K562 (cell line): ENCODE results near the gene RNPEPL1. TPM values are rescaled to one million over a fixed set of nuclear protein-coding genes. Genes with fewer than 3 reads are reported as not detected.
A peak's percentile ranks its signal among the peaks of the same experiment; 100 is the strongest.

Experiments used
- ATAC-seq: fragments of 200-7000 bp; cut with Tn5 transposase; 3 replicates; pipeline ENCODE4 v1.9.1; 2020; ENCODE audit warnings: moderate library complexity
- BruUV-seq: library from RNA; stranded (reverse); fragments of 400-500 nt; replicated peaks from 2 replicates; lab custom pipeline; 2021; lab: Mats Ljungman, UMichigan
- CTCF ChIA-PET: fragments of 300-600 bp; formaldehyde crosslinking; extraction: SDS; loops from one replicate; lab custom pipeline; 2021; ENCODE audit warnings: low intra/inter-chr PET ratio; lab: Yijun Ruan, JAX
- POLR2A ChIA-PET: fragments of 300-600, 350-650 bp; sonication (Branson Sonifier 250); formaldehyde crosslinking; extraction: SDS; loops from one replicate; lab custom pipeline; 2021; ENCODE audit warnings: antibody characterized with exemption, inconsistent platforms; lab: Yijun Ruan, JAX
- DNase-seq, 4 experiments: peaks; one replicate each; pipeline versions ENCODE4 v3.0.0 to v3.0.0-alpha.2; 2011 to 2018; ENCODE audit warnings: low spot score in 3 of 4, mixed read lengths in 3 of 4; ENCODE audit errors: extremely low read depth in 1 of 4
- FAIRE-seq: peaks from 2 replicates; lab custom pipeline; 2011; peaks lifted over from hg19 to GRCh38; lab: Jason Lieb, UNC
- H2AFZ ChIP-seq: 2 replicates; pipeline ENCODE4 v1.6.0; 2011; ENCODE audit warnings: low read depth, low read length, control low read depth, inconsistent platforms
- H3K27ac ChIP-seq: fragments of 200-600 bp; 3 replicates; pipeline ENCODE4 v1.8.0; 2011; ENCODE audit warnings: low read depth, mild to moderate bottlenecking, control low read depth, inconsistent platforms, low read length, moderate library complexity, mixed read lengths; ENCODE audit errors: extremely low read depth
- H3K27me3 ChIP-seq, 2 experiments: fragments of 300-600 bp in 1 of 2; 2 replicates in 1 of 2; 3 replicates in 1 of 2; pipeline versions ENCODE4 v1.6.0 to v1.8.0; 2011; ENCODE audit warnings: inconsistent platforms in 2 of 2, low read length in 2 of 2, mild to moderate bottlenecking in 1 of 2, mixed read lengths in 1 of 2, moderate library complexity in 1 of 2; ENCODE audit not compliant: control insufficient read depth in 2 of 2, insufficient read depth in 2 of 2
- H3K36me3 ChIP-seq: fragments of 300-600 bp; 3 replicates; pipeline ENCODE4 v1.8.0; 2011; ENCODE audit warnings: mild to moderate bottlenecking, low read length, inconsistent platforms; ENCODE audit not compliant: control insufficient read depth, insufficient read depth
- H3K4me1 ChIP-seq, 2 experiments: fragments of 200-600 bp in 1 of 2; replicated peaks in 1 of 2; 2 replicates in 1 of 2; 3 replicates in 1 of 2; pipeline versions ENCODE4 v1.5.1 to v1.8.0; 2011; ENCODE audit warnings: inconsistent platforms in 2 of 2, low read length in 2 of 2, mild to moderate bottlenecking in 1 of 2, mixed read lengths in 1 of 2, moderate library complexity in 1 of 2; ENCODE audit not compliant: control insufficient read depth in 2 of 2, insufficient read depth in 2 of 2
- H3K4me2 ChIP-seq: 2 replicates; pipeline ENCODE4 v1.6.1; 2011; ENCODE audit warnings: low read length, control low read depth, inconsistent platforms, mixed read lengths; ENCODE audit not compliant: insufficient read depth
- H3K4me3 ChIP-seq: fragments of 200-600 bp; sonication (generic), shearing (Covaris generic); 2 replicates; pipeline ENCODE4 v1.5.1; 2016; ENCODE audit warnings: control low read depth, inconsistent platforms
- H3K79me2 ChIP-seq: fragments of 200-600 bp; 3 replicates; pipeline ENCODE4 v1.8.0; 2011; ENCODE audit warnings: low read length, inconsistent platforms; ENCODE audit not compliant: control insufficient read depth, insufficient read depth
- H3K9ac ChIP-seq, 2 experiments: 2 replicates each; pipeline versions ENCODE4 v1.6.0 to v1.6.1; 2011; ENCODE audit warnings: low read depth in 2 of 2, low read length in 2 of 2, control low read depth in 1 of 2, inconsistent platforms in 1 of 2, mild to moderate bottlenecking in 1 of 2, mixed read lengths in 1 of 2; ENCODE audit not compliant: insufficient read depth in 1 of 2
- H3K9me1 ChIP-seq: one replicate; pipeline ENCODE4 v1.6.0; 2011; ENCODE audit warnings: inconsistent platforms, mild to moderate bottlenecking, low read length, moderate library complexity; ENCODE audit not compliant: control insufficient read depth, insufficient read depth
- H3K9me3 ChIP-seq: replicated peaks from 2 replicates; pipeline ENCODE4 v1.5.1; 2011; ENCODE audit warnings: low read depth, low read length, inconsistent platforms; ENCODE audit not compliant: control insufficient read depth, insufficient read depth
- H4K20me1 ChIP-seq: replicated peaks from 2 replicates; pipeline ENCODE4 v1.6.1; 2011; ENCODE audit warnings: low read length, inconsistent platforms, mixed read lengths; ENCODE audit not compliant: control insufficient read depth, insufficient read depth
- CBX2 ChIP-seq: fragments of 200-600 bp; sonication (generic); IDR thresholded peaks from one replicate; pipeline ENCODE4 v1.6.1; 2012; ENCODE audit warnings: mild to moderate bottlenecking, low read length, inconsistent platforms; ENCODE audit not compliant: insufficient read depth, poor library complexity, severe bottlenecking
- GTF2A2 ChIP-seq: IDR thresholded peaks from 2 replicates; pipeline ENCODE4 v1.6.1; 2016; ENCODE audit warnings: mild to moderate bottlenecking, missing genetic modification characterization, missing compliant biosample characterization
- HINFP ChIP-seq: fragments of 450-650 bp; conservative IDR thresholded peaks from 2 replicates; pipeline ENCODE4 v1.6.1; 2016; ENCODE audit warnings: missing genetic modification characterization, low read depth, mild to moderate bottlenecking, control low read depth, missing compliant biosample characterization
- NFE2 ChIP-seq: IDR thresholded peaks from 2 replicates; pipeline ENCODE4 v1.6.1; 2014; ENCODE audit warnings: antibody characterized with exemption, low read depth
- SIN3A ChIP-seq, 2 experiments: fragments of 150-350 bp in 1 of 2; IDR thresholded peaks; 2 replicates each; pipeline ENCODE4 v1.6.1; 2011 to 2016; ENCODE audit warnings: borderline replicate concordance in 2 of 2, low read depth in 2 of 2, low read length in 2 of 2, mild to moderate bottlenecking in 2 of 2, moderate library complexity in 2 of 2; ENCODE audit not compliant: control insufficient read depth in 1 of 2
- SIN3B ChIP-seq: fragments of 450-650 bp; IDR thresholded peaks from 2 replicates; pipeline ENCODE4 v1.6.1; 2017; ENCODE audit warnings: low read depth, mild to moderate bottlenecking, moderate library complexity
- SUPT5H ChIP-seq: fragments of 450-650 bp; IDR thresholded peaks from 2 replicates; pipeline ENCODE4 v1.6.1; 2016
- TAF1 ChIP-seq: IDR thresholded peaks from 2 replicates; pipeline ENCODE4 v1.6.1; 2011; ENCODE audit warnings: mild to moderate bottlenecking, low read length, moderate library complexity; ENCODE audit not compliant: insufficient read depth, control insufficient read depth, severe bottlenecking; ENCODE audit errors: extremely low read depth
- TBP ChIP-seq: optimal IDR thresholded peaks from 2 replicates; pipeline ENCODE3; 2011; ENCODE audit warnings: low read depth, low read length, improper control_type of control experiment
- ZKSCAN3 ChIP-seq: fragments of 250-450 bp; sonication (Bioruptor Pico); IDR thresholded peaks from 2 replicates; pipeline ENCODE4 v1.4.0; 2020
- ZNF217 ChIP-seq: sonication (generic); formaldehyde crosslinking; IDR thresholded peaks from 2 replicates; pipeline ENCODE4 v1.8.0; 2022; ENCODE audit warnings: mild to moderate bottlenecking, missing genetic modification reagents
- ZNF584 ChIP-seq: fragments of 200-800 bp; sonication (Bioruptor generic); IDR thresholded peaks from 2 replicates; pipeline ENCODE4 v1.6.1; 2016; ENCODE audit warnings: low read depth, mild to moderate bottlenecking, missing genetic modification characterization, missing compliant biosample characterization
- ZNF75A ChIP-seq: fragments of 450-650 bp; formaldehyde crosslinking; IDR thresholded peaks from 2 replicates; pipeline ENCODE4 v1.4.0; 2020; ENCODE audit warnings: mild to moderate bottlenecking
- WGBS: fragments of 100-300 bp; shearing (Covaris generic); methylation state at CpG from one replicate; pipeline ENCODE4 v1.1.6; 2016; ENCODE audit warnings: low coverage, mixed read lengths; ENCODE audit not compliant: insufficient coverage; ENCODE audit errors: missing lambda C conversion rate; 5-methylcytosine and 5-hydroxymethylcytosine counted together
- in situ Hi-C: fragments of 300-500 bp; cut with MboI; formaldehyde crosslinking; loops from 4 replicates; pipeline ENCODE4 v1.15.0; 2018; ENCODE audit warnings: inconsistent platforms, mixed read lengths
- intact Hi-C: fragments of 100-400 bp; cut with micrococcal nuclease; formaldehyde crosslinking; loops from 2 replicates; pipeline ENCODE4 v1.14.2; 2022
- polyA plus RNA-seq, 8 experiments: library from polyadenylated mRNA; depleted of rRNA in 4 of 8; stranded (reverse) in 5 of 8; unstranded in 3 of 8; fragments of >200 nt; fragmentation: Nextera tagmentation in 2 of 8; fragmentation: Illumina TruSeq in 1 of 8; extraction: Ambion mirVana in 2 of 8; extraction: Trizol in 1 of 8; gene quantifications; 2 replicates each; pipeline versions ENCODE4 v1.2.1 to v1.2.3, GENCODE V29; 2011 to 2014; ENCODE audit warnings: inconsistent platforms in 1 of 8, missing spikeins in 1 of 8
- total RNA-seq, 7 experiments: library from RNA; depleted of rRNA in 6 of 7; stranded (reverse); fragments of >200 nt in 6 of 7; fragmentation: Illumina TruSeq in 2 of 7; extraction: Trizol in 2 of 7; gene quantifications; 2 replicates each; pipeline versions ENCODE4 v1.2.1 to v1.2.3, GENCODE V29; 2011 to 2021; ENCODE audit warnings: low replicate concordance in 1 of 7
- TF ChIP-seq, protein P1 (sequence below): IDR thresholded peaks from 3 replicates; pipeline ENCODE4 v1.6.1; 2011; ENCODE audit warnings: borderline replicate concordance, mild to moderate bottlenecking, moderate library complexity; ENCODE audit not compliant: insufficient read length; ENCODE audit errors: extremely low read depth
- TF ChIP-seq, protein P2 (sequence below): sonication (generic); formaldehyde crosslinking; IDR thresholded peaks from 2 replicates; pipeline ENCODE4 v1.8.0; 2022; ENCODE audit warnings: missing genetic modification reagents, mild to moderate bottlenecking, moderate library complexity, borderline replicate concordance

RNPEPL1 gene
- total and polyA plus RNA-seq, 9 of the 15 experiments (the other 6 are each of a cell fraction or from before 2014, with no cell fraction given): 0.07 to 38.7 (median 5.6) TPM

GRCh38 chr2:240566203-240567136 is 1.8 kb upstream of the RNPEPL1 start:
- Histone ChIP-seq H3K27ac (peak overlapping the region; percentile 98), H3K9ac (peak overlapping the region; percentile 92 to 97), H3K4me3 (peak overlapping the region; percentile 65), H3K9me1 (no peaks in the 10 kb centered on the region), H3K36me3 (peaks cover 19% of the 10 kb centered on the region), H3K4me1 (peaks cover 40 to 77% of the 10 kb centered on the region in 2 experiments), H2AFZ (peak overlapping the region; percentile 39; the same call in 1 of the 2 replicates), H3K9me3 (no peaks in the 10 kb centered on the region), H4K20me1 (no peaks in the 10 kb centered on the region), H3K4me2 (peak overlapping the region; percentile 98), H3K79me2 (peaks cover 78% of the 10 kb centered on the region), H3K27me3 (no peaks in the 10 kb centered on the region)
- WGBS: 3% methylated on average over 7 of the region's 53 CpGs
- peak; percentile 71 to 93 (median 79) for DNase-seq
- BruUV-seq: no TSS peak
- CTCF ChIA-PET: no interaction called here
- in situ Hi-C loops: no loop called here
- intact Hi-C loops: loop anchor here (1.0 to 10.0 kb wide), 2 partner anchors 38 to 52 kb away; no protein-coding TSS in a partner anchor
- POLR2A ChIA-PET: interaction anchor here (0.6 to 4.6 kb wide), 7 partner anchors 11 to 179 kb away, joined by 3 to 26 read pairs (median 4); partner anchors contain the start of gene CAPN10
- no peak for FAIRE-seq
- ATAC-seq: peak; percentile 80
- TF ChIP-seq, protein P1, sequence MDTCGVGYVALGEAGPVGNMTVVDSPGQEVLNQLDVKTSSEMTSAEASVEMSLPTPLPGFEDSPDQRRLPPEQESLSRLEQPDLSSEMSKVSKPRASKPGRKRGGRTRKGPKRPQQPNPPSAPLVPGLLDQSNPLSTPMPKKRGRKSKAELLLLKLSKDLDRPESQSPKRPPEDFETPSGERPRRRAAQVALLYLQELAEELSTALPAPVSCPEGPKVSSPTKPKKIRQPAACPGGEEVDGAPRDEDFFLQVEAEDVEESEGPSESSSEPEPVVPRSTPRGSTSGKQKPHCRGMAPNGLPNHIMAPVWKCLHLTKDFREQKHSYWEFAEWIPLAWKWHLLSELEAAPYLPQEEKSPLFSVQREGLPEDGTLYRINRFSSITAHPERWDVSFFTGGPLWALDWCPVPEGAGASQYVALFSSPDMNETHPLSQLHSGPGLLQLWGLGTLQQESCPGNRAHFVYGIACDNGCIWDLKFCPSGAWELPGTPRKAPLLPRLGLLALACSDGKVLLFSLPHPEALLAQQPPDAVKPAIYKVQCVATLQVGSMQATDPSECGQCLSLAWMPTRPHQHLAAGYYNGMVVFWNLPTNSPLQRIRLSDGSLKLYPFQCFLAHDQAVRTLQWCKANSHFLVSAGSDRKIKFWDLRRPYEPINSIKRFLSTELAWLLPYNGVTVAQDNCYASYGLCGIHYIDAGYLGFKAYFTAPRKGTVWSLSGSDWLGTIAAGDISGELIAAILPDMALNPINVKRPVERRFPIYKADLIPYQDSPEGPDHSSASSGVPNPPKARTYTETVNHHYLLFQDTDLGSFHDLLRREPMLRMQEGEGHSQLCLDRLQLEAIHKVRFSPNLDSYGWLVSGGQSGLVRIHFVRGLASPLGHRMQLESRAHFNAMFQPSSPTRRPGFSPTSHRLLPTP: no peak
- TF ChIP-seq SIN3A (IDR thresholded peaks at IDR 0.05; ENCODE audit: borderline replicate concordance in 2 of 2, control insufficient read depth in 1 of 2, low read depth in 2 of 2, low read length in 2 of 2): no peak; a peak in 1 of 4 replicates
- TF ChIP-seq TBP: peak; percentile 53
- TF ChIP-seq TAF1: peak; percentile 73
- no peak for TF ChIP-seq NFE2
- no peak for TF ChIP-seq ZNF75A
- peak; percentile 58 for TF ChIP-seq SUPT5H
- no peak for TF ChIP-seq SIN3B
- no peak for TF ChIP-seq ZKSCAN3 (CRISPR knock-in tag)
- TF ChIP-seq, protein P2, sequence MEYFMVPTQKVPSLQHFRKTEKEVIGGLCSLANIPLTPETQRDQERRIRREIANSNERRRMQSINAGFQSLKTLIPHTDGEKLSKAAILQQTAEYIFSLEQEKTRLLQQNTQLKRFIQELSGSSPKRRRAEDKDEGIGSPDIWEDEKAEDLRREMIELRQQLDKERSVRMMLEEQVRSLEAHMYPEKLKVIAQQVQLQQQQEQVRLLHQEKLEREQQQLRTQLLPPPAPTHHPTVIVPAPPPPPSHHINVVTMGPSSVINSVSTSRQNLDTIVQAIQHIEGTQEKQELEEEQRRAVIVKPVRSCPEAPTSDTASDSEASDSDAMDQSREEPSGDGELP: no peak
- no peak for TF ChIP-seq HINFP (tag)
- no peak for TF ChIP-seq CBX2
- TF ChIP-seq ZNF584 (CRISPR knock-in tag): no peak
- no peak for TF ChIP-seq ZNF217 (CRISPR knock-in tag)
- no peak for TF ChIP-seq GTF2A2
